ENCODE data around the gene TMEM63A.
A peak's percentile ranks its signal among the peaks of the same experiment; 100 is the strongest.

The TMEM63A gene

GRCh38 chr1:225881081-225881958 is 860 bp downstream of the TMEM63A start:
- Histone ChIP-seq H3K9me3 (ENCODE audit: insufficient read depth, low read length, severe bottlenecking) (no peaks in the 10 kb centered on the region), H2AFZ (ENCODE audit: low read depth, low read length) (peak overlapping the region; percentile 98), H3K4me1 (ENCODE audit: insufficient read depth, low read length) (peaks cover 44% of the 10 kb centered on the region), H3K79me2 (ENCODE audit: insufficient read depth, low read length) (no peaks in the 10 kb centered on the region), H3K36me3 (ENCODE audit: insufficient read depth, low read length) (peaks cover 3% of the 10 kb centered on the region; the same call in 1 of the 2 replicates), H3K9ac (ENCODE audit: low read depth, low read length) (peak overlapping the region; percentile 72), H3K27ac (ENCODE audit: low read length) (peak overlapping the region; percentile 59), H3K27me3 (ENCODE audit: insufficient read depth, low read length, poor library complexity) (peaks cover 9% of the 10 kb centered on the region), H3K4me2 (ENCODE audit: insufficient read depth, low read length) (peak overlapping the region; percentile 88), H4K20me1 (ENCODE audit: insufficient read depth, low read length) (peaks cover 3% of the 10 kb centered on the region; the same call in 1 of the 2 replicates), H3K4me3 (ENCODE audit: low read depth in 1 of 2, low read length in 2 of 2) (peak overlapping the region; percentile 61 to 84; a peak in 3 of 4 replicates)
- peak; percentile 3; the same call in 1 of the 3 replicates for ATAC-seq (ENCODE audit: insufficient read depth, low read depth)
- peak; percentile 32 for DNase-seq
- TF ChIP-seq CTCF (IDR thresholded peaks at IDR 0.05; ENCODE audit: borderline replicate concordance, extremely low read depth, low read length, poor library complexity, severe bottlenecking) = no peak

GRCh38 chr1:225880636-225881035 is 1.5 kb downstream of the TMEM63A start:
- no peaks in the 10 kb centered on the region for H3K9me3 ChIP-seq (ENCODE audit: insufficient read depth, low read length, severe bottlenecking)
- TF ChIP-seq EZH2 (IDR thresholded peaks at IDR 0.05; ENCODE audit: borderline replicate concordance, low read depth, low read length, severe bottlenecking) (no peak), CTCF (IDR thresholded peaks at IDR 0.05; ENCODE audit: borderline replicate concordance, extremely low read depth, low read length, poor library complexity, severe bottlenecking) (no peak)
- H3K9ac ChIP-seq (ENCODE audit: low read depth, low read length) = 0 out of 2 replicates have a peak overlapping the region, but pooled peaks have one; percentile 72
- H2AFZ ChIP-seq (ENCODE audit: low read depth, low read length) = no peak overlapping the region
- ATAC-seq (ENCODE audit: insufficient read depth, low read depth) = no peak
- peak overlapping the region; percentile 88 for H3K4me2 ChIP-seq (ENCODE audit: insufficient read depth, low read length)
- H3K27ac ChIP-seq (ENCODE audit: low read length) = peak overlapping the region; percentile 79; the same call in 1 of the 2 replicates
- H4K20me1 ChIP-seq (ENCODE audit: insufficient read depth, low read length) = peaks cover 3% of the 10 kb centered on the region; the same call in 1 of the 2 replicates
- peaks cover 9% of the 10 kb centered on the region for H3K27me3 ChIP-seq (ENCODE audit: insufficient read depth, low read length, poor library complexity)
- peak overlapping the region in 1 of 2 experiments; percentile 84; a peak in 2 of 4 replicates for H3K4me3 ChIP-seq (ENCODE audit: low read depth in 1 of 2, low read length in 2 of 2)
- no peak for DNase-seq
- H3K36me3 ChIP-seq (ENCODE audit: insufficient read depth, low read length) = peaks cover 3% of the 10 kb centered on the region; the same call in 1 of the 2 replicates
- peaks cover 44% of the 10 kb centered on the region for H3K4me1 ChIP-seq (ENCODE audit: insufficient read depth, low read length)
- H3K79me2 ChIP-seq (ENCODE audit: insufficient read depth, low read length) = no peaks in the 10 kb centered on the region

- no peak for TF ChIP-seq CTCF (IDR thresholded peaks at IDR 0.05; ENCODE audit: borderline replicate concordance, extremely low read depth, low read length, poor library complexity, severe bottlenecking)
- no peak for TF ChIP-seq EZH2 (IDR thresholded peaks at IDR 0.05; ENCODE audit: borderline replicate concordance, low read depth, low read length, severe bottlenecking)
- Histone ChIP-seq H3K79me2 (ENCODE audit: insufficient read depth, low read length) (no peaks in the 10 kb centered on the region), H3K4me2 (ENCODE audit: insufficient read depth, low read length) (peak overlapping the region; percentile 88), H3K9ac (ENCODE audit: low read depth, low read length) (peak overlapping the region; percentile 33; the same call in 1 of the 2 replicates), H3K4me1 (ENCODE audit: insufficient read depth, low read length) (peaks cover 44% of the 10 kb centered on the region), H3K27me3 (ENCODE audit: insufficient read depth, low read length, poor library complexity) (peaks cover 9% of the 10 kb centered on the region), H4K20me1 (ENCODE audit: insufficient read depth, low read length) (peaks cover 3% of the 10 kb centered on the region; the same call in 1 of the 2 replicates), H2AFZ (ENCODE audit: low read depth, low read length) (no peak overlapping the region), H3K4me3 (ENCODE audit: low read depth in 1 of 2, low read length in 2 of 2) (peak overlapping the region in 1 of 2 experiments; percentile 84; a peak in 2 of 4 replicates), H3K9me3 (ENCODE audit: insufficient read depth, low read length, severe bottlenecking) (no peaks in the 10 kb centered on the region), H3K36me3 (ENCODE audit: insufficient read depth, low read length) (peaks cover 3% of the 10 kb centered on the region; the same call in 1 of the 2 replicates), H3K27ac (ENCODE audit: low read length) (peak overlapping the region; percentile 79)
- peak; percentile 61 for ATAC-seq (ENCODE audit: insufficient read depth, low read depth)
- peak; percentile 61 for DNase-seq
Observed at GRCh38 chr1:225880222-225880588, 2.0 kb downstream of the TMEM63A start.

All from DND-41 (cell line).